Stomach (tissue), 4 donors: ENCODE measurements around the gene PHF20.

ENCODE experiments used
- EP300 ChIP-seq: sonication (generic); formaldehyde crosslinking; IDR thresholded peaks from one replicate; pipeline ENCODE4 v1.6.1; 2017; ENCODE audit warnings: antibody characterized with exemption
- POLR2A ChIP-seq, 4 donors: fragments of 450-650 bp; IDR thresholded peaks; one replicate each; pipeline ENCODE4 v1.6.1; 2016; ENCODE audit warnings: antibody characterized with exemption in 4 of 4, control low read depth in 2 of 4, mild to moderate bottlenecking in 1 of 4, moderate library complexity in 1 of 4
- POLR2AphosphoS5 ChIP-seq, 3 donors: sonication (generic); formaldehyde crosslinking; IDR thresholded peaks; one replicate each; pipeline ENCODE4 v1.6.1; 2016; ENCODE audit warnings: antibody characterized with exemption in 3 of 3
- TF ChIP-seq, protein P1 (sequence below), 7 experiments: fragments of 450-650 bp in 4 of 7; fragments of 200-600 bp in 3 of 7; sonication (generic) in 3 of 7; IDR thresholded peaks; one replicate each; pipeline ENCODE4 v1.5.1; 2016 to 2019; ENCODE audit warnings: antibody characterized with exemption in 7 of 7, control low read depth in 2 of 7, mild to moderate bottlenecking in 1 of 7

DNA sequence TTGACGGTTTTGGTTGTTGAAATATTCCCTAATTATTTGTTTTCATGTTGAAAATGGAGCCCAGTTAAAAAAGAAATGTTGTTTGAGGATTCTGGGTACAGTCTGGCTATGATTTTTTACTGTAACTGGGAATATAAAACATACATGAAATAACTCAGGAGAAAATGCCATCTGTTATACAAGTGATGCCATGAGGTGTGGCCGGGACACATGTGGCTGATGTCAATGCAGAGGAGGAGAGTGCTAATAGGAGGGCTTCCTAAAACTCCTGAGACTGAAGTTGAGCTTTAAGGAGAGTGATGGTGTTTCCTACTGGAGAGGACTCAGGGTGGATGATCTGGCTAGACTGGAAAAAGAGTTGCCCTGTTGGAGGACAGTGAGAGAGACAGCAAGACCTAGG lies 169.8 kb downstream of the PHF20 start:
- no peak for TF ChIP-seq POLR2A (IDR thresholded peaks at IDR 0.05)
- TF ChIP-seq, protein P1, sequence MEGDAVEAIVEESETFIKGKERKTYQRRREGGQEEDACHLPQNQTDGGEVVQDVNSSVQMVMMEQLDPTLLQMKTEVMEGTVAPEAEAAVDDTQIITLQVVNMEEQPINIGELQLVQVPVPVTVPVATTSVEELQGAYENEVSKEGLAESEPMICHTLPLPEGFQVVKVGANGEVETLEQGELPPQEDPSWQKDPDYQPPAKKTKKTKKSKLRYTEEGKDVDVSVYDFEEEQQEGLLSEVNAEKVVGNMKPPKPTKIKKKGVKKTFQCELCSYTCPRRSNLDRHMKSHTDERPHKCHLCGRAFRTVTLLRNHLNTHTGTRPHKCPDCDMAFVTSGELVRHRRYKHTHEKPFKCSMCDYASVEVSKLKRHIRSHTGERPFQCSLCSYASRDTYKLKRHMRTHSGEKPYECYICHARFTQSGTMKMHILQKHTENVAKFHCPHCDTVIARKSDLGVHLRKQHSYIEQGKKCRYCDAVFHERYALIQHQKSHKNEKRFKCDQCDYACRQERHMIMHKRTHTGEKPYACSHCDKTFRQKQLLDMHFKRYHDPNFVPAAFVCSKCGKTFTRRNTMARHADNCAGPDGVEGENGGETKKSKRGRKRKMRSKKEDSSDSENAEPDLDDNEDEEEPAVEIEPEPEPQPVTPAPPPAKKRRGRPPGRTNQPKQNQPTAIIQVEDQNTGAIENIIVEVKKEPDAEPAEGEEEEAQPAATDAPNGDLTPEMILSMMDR (IDR thresholded peaks at IDR 0.05) = no peak
- no peak for TF ChIP-seq EP300
- no peak for TF ChIP-seq POLR2AphosphoS5 (IDR thresholded peaks at IDR 0.05)
